Measurements from ENCODE around the gene SRP14. TPM values are rescaled to one million over a fixed set of nuclear protein-coding genes. Genes with fewer than 3 reads are reported as not detected.
"Not testable (repeated sequence)": the region's sequence is repeated elsewhere in the genome, so short reads cannot be mapped to it uniquely, and the experiment has no call there.

The SRP14 gene
- total RNA-seq, 1 experiment from 2014 or later = 223 TPM

- Mint-ChIP-seq H3K4me3 (ENCODE audit: unreplicated experiment) (no peak overlapping the region), H3K4me1 (ENCODE audit: low read depth, unreplicated experiment) (no peaks in the 10 kb centered on the region), H3K27me3 (ENCODE audit: insufficient read depth, unreplicated experiment) (no peaks in the 10 kb centered on the region), H3K9me3 (ENCODE audit: unreplicated experiment) (no peaks in the 10 kb centered on the region), H3K27ac (ENCODE audit: unreplicated experiment) (peak overlapping the region; percentile 53), H3K36me3 (ENCODE audit: insufficient read depth, unreplicated experiment) (peaks cover 25% of the 10 kb centered on the region)
- no peak overlapping the region for H3K4me3 ChIP-seq (ENCODE audit: low read depth, low read length)
- no peaks in the 10 kb centered on the region for H3K27me3 ChIP-seq (replicated peaks; ENCODE audit: control insufficient read depth, insufficient read depth, low read length)
- no peak for TF ChIP-seq CTCF (IDR thresholded peaks at IDR 0.05; ENCODE audit: insufficient read depth in 1 of 2, low read depth in 1 of 2, low read length in 1 of 2, severe bottlenecking in 1 of 2, unreplicated experiment in 1 of 2)
- peaks cover 3% of the 10 kb centered on the region; the same call in 1 of the 2 replicates for H3K36me3 ChIP-seq (ENCODE audit: control insufficient read depth, insufficient read depth, low read length)
- BruUV-seq (replicated peaks) = no TSS peak
- DNase-seq = no peak
- H3K9me3 ChIP-seq = no peaks in the 10 kb centered on the region
- H3K4me1 ChIP-seq = peaks cover 14% of the 10 kb centered on the region
- ChIA-PET CTCF (no interaction called here), POLR2A (no interaction called here)
- intact Hi-C loops (cut with micrococcal nuclease; ENCODE audit: unreplicated experiment) = no loop called here
Observed at GRCh38 chr15:39997639-39998038, 41.3 kb downstream of the SRP14 start.

GRCh38 chr15:39997031-39997430 is 42.0 kb downstream of the SRP14 start:
- TF ChIP-seq CTCF (IDR thresholded peaks at IDR 0.05; ENCODE audit: insufficient read depth in 1 of 2, low read depth in 1 of 2, low read length in 1 of 2, severe bottlenecking in 1 of 2, unreplicated experiment in 1 of 2) = no peak
- Histone ChIP-seq H3K4me3 (ENCODE audit: low read depth, low read length) (no peak overlapping the region), H3K4me1 (peaks cover 11% of the 10 kb centered on the region), H3K9me3 (no peaks in the 10 kb centered on the region), H3K27me3 (replicated peaks; ENCODE audit: control insufficient read depth, insufficient read depth, low read length) (no peaks in the 10 kb centered on the region), H3K36me3 (ENCODE audit: control insufficient read depth, insufficient read depth, low read length) (peaks cover 3% of the 10 kb centered on the region; the same call in 1 of the 2 replicates)
- ChIA-PET CTCF (no interaction called here), POLR2A (no interaction called here)
- H3K4me3 Mint-ChIP-seq (ENCODE audit: unreplicated experiment) = no peak overlapping the region
- intact Hi-C loops (cut with micrococcal nuclease; ENCODE audit: unreplicated experiment) = no loop called here
- H3K27me3 Mint-ChIP-seq (ENCODE audit: insufficient read depth, unreplicated experiment) = no peaks in the 10 kb centered on the region
- no peak overlapping the region for H3K27ac Mint-ChIP-seq (ENCODE audit: unreplicated experiment)
- DNase-seq = no peak
- BruUV-seq (replicated peaks) = no TSS peak
- no peaks in the 10 kb centered on the region for H3K4me1 Mint-ChIP-seq (ENCODE audit: low read depth, unreplicated experiment)
- peaks cover 26% of the 10 kb centered on the region for H3K36me3 Mint-ChIP-seq (ENCODE audit: insufficient read depth, unreplicated experiment)
- H3K9me3 Mint-ChIP-seq (ENCODE audit: unreplicated experiment) = no peaks in the 10 kb centered on the region

GRCh38 chr15:39996228-39996627 is 42.8 kb downstream of the SRP14 start:
- H3K4me1 ChIP-seq; H3K36me3 ChIP-seq (ENCODE audit: control insufficient read depth, insufficient read depth, low read length); H3K9me3 Mint-ChIP-seq (ENCODE audit: unreplicated experiment); intact Hi-C loops (cut with micrococcal nuclease; ENCODE audit: unreplicated experiment); H3K4me3 ChIP-seq (ENCODE audit: low read depth, low read length); BruUV-seq (replicated peaks); H3K4me1 Mint-ChIP-seq (ENCODE audit: low read depth, unreplicated experiment); H3K27me3 ChIP-seq (replicated peaks; ENCODE audit: control insufficient read depth, insufficient read depth, low read length); H3K4me3 Mint-ChIP-seq (ENCODE audit: unreplicated experiment); CTCF ChIA-PET; H3K9me3 ChIP-seq; H3K27ac Mint-ChIP-seq (ENCODE audit: unreplicated experiment); H3K27me3 Mint-ChIP-seq (ENCODE audit: insufficient read depth, unreplicated experiment); DNase-seq: not testable (repeated sequence)
- POLR2A ChIA-PET = interaction anchor here (0.6 kb wide), 1 partner anchor 344 kb away, joined by 3 read pairs; no protein-coding TSS in a partner anchor
- H3K36me3 Mint-ChIP-seq (ENCODE audit: insufficient read depth, unreplicated experiment) = peaks cover 30% of the 10 kb centered on the region

GRCh38 chr15:39992953-39993352 is 46.0 kb downstream of the SRP14 start:
- intact Hi-C loops (cut with micrococcal nuclease; ENCODE audit: unreplicated experiment); H3K4me3 ChIP-seq (ENCODE audit: low read depth, low read length); H3K27me3 ChIP-seq (replicated peaks; ENCODE audit: control insufficient read depth, insufficient read depth, low read length); H3K4me1 ChIP-seq; CTCF ChIA-PET; H3K4me3 Mint-ChIP-seq (ENCODE audit: unreplicated experiment); BruUV-seq (replicated peaks); H3K9me3 ChIP-seq; H3K27ac Mint-ChIP-seq (ENCODE audit: unreplicated experiment); H3K4me1 Mint-ChIP-seq (ENCODE audit: low read depth, unreplicated experiment); H3K9me3 Mint-ChIP-seq (ENCODE audit: unreplicated experiment); DNase-seq; H3K27me3 Mint-ChIP-seq (ENCODE audit: insufficient read depth, unreplicated experiment); H3K36me3 ChIP-seq (ENCODE audit: control insufficient read depth, insufficient read depth, low read length); POLR2A ChIA-PET: not testable (repeated sequence)
- H3K36me3 Mint-ChIP-seq (ENCODE audit: insufficient read depth, unreplicated experiment) = peaks cover 34% of the 10 kb centered on the region

All from Caco-2 (cell line).